ENCODE results near the gene NBPF15.
"Not testable (repeated sequence)": the region's sequence is repeated elsewhere in the genome, so short reads cannot be mapped to it uniquely, and the experiment has no call there.

DNA sequence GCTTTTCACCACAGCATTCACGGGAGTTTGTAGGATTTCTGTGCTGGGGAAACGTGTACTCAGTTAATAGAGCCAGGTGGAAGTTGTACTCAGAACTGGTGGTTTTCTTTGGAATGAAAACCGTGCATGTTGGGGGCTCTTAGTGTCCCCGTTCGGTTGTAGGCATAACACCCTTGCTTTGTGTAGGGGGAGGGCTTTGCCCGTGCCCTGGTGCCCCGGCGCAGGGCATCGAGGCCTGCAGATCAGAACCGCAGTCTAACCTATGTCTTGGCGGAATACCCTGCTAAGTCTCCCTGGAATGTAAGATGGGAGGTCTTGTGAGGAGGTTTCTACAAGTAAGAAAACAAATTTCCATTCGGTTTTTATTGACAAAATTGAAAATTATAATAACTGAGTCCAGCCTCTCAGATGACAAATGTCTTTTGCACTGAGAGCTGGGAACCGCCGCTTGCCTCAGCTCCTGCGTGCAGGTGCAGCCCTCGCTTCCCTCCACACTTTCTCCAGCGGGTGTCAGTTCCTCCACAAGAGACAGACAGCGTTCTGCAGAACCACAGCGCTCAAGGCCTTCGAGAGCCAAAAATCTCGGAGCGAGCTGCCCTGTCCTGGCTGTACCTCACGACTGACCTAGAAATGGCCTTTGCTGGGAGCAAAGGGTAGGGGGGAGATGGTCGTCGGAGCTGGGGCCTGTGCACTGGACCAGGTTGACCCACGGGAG is 47.9 kb downstream of the NBPF15 start:
- TF ChIP-seq ZNF274 (IDR thresholded peaks at IDR 0.05; ENCODE audit: low read depth, low read length); YY1 (IDR thresholded peaks at IDR 0.05; ENCODE audit: insufficient read depth, insufficient read length): not testable (repeated sequence)
